GM12878 (cell line): Measurements from ENCODE around the gene PPP6R2. TPM values are rescaled to one million over a fixed set of nuclear protein-coding genes. Genes with fewer than 3 reads are reported as not detected.

ENCODE experiments used
- ATAC-seq: fragments of 200-7000 bp; cut with Tn5 transposase; 3 replicates; pipeline ENCODE4 v1.9.1; 2020; ENCODE audit warnings: mild to moderate bottlenecking, moderate library complexity
- BruUV-seq: library from RNA; stranded (reverse); fragments of 400-500 nt; replicated peaks from 2 replicates; lab custom pipeline; 2021; lab: Mats Ljungman, UMichigan
- CTCF ChIA-PET: fragments of 300-600 bp; sonication (Branson Sonifier 250); formaldehyde crosslinking; extraction: SDS; loops from one replicate; lab custom pipeline; 2021; ENCODE audit warnings: inconsistent platforms; lab: Yijun Ruan, JAX
- POLR2A ChIA-PET: fragments of 350-600 bp; formaldehyde crosslinking; extraction: SDS; loops from one replicate; lab custom pipeline; 2021; ENCODE audit warnings: inconsistent platforms; lab: Charles Lee
- RAD21 ChIA-PET: fragments of 300-600 bp; sonication (Branson Sonifier 250); formaldehyde crosslinking; loops from one replicate; lab custom pipeline; 2023; ENCODE audit warnings: antibody characterized with exemption; ENCODE audit not compliant: unreplicated experiment; lab: Charles Lee
- SMC1A ChIA-PET: fragments of 300-600 bp; sonication (Branson Sonifier 250); formaldehyde crosslinking; loops from one replicate; lab custom pipeline; 2023; ENCODE audit not compliant: unreplicated experiment, uncharacterized antibody; lab: Charles Lee
- DNase-seq: peaks from one replicate; pipeline ENCODE4 v3.0.0-alpha.2; 2011; ENCODE audit warnings: low read depth, low spot score
- FAIRE-seq: peaks from 3 replicates; lab custom pipeline; 2011; peaks lifted over from hg19 to GRCh38; lab: Jason Lieb, UNC
- H2AFZ ChIP-seq: 2 replicates; pipeline ENCODE4 v1.6.0; 2011; ENCODE audit warnings: low read depth, low read length, control low read depth; ENCODE audit not compliant: control insufficient read depth
- H3K27ac ChIP-seq: 2 replicates; pipeline ENCODE4 v1.5.1; 2011; ENCODE audit warnings: control low read depth; ENCODE audit not compliant: control insufficient read depth, insufficient read depth
- H3K27me3 ChIP-seq, 2 experiments: replicated peaks in 1 of 2; 2 replicates each; pipeline versions ENCODE4 v1.6.0 to v1.6.1; 2011; ENCODE audit warnings: low read length in 1 of 2; ENCODE audit not compliant: control insufficient read depth in 2 of 2, insufficient read depth in 2 of 2
- H3K36me3 ChIP-seq, 2 experiments: 2 replicates each; pipeline ENCODE4 v1.5.1; 2011; ENCODE audit warnings: low read length in 1 of 2; ENCODE audit not compliant: control insufficient read depth in 2 of 2, insufficient read depth in 2 of 2
- H3K4me1 ChIP-seq: 2 replicates; pipeline ENCODE4 v1.6.1; 2011; ENCODE audit warnings: mild to moderate bottlenecking, low read length, moderate library complexity, mixed read lengths; ENCODE audit not compliant: control insufficient read depth, insufficient read depth
- H3K4me2 ChIP-seq: 2 replicates; pipeline ENCODE4 v1.6.0; 2011; ENCODE audit warnings: control low read depth; ENCODE audit not compliant: control insufficient read depth, insufficient read depth
- H3K4me3 ChIP-seq: fragments of 200-600 bp; sonication (generic); 2 replicates; pipeline ENCODE4 v1.5.1; 2016
- H3K79me2 ChIP-seq: 2 replicates; pipeline ENCODE4 v1.6.0; 2011; ENCODE audit warnings: low read length; ENCODE audit not compliant: control insufficient read depth, insufficient read depth
- H3K9ac ChIP-seq: 2 replicates; pipeline ENCODE4 v1.8.0; 2011; ENCODE audit warnings: low read length, control low read depth, mixed read lengths; ENCODE audit not compliant: control insufficient read depth, insufficient read depth
- H3K9me3 ChIP-seq: replicated peaks from 3 replicates; pipeline ENCODE4 v1.5.1; 2011; ENCODE audit warnings: mild to moderate bottlenecking, low read length; ENCODE audit not compliant: control insufficient read depth, insufficient read depth
- H4K20me1 ChIP-seq: 2 replicates; pipeline ENCODE4 v1.6.0; 2011; ENCODE audit not compliant: control insufficient read depth, insufficient read depth
- BACH1 ChIP-seq: fragments of 450-650 bp; IDR thresholded peaks from 2 replicates; pipeline ENCODE4 v1.6.1; 2017; ENCODE audit warnings: mild to moderate bottlenecking, borderline replicate concordance
- BHLHE40 ChIP-seq, 2 experiments: fragments of 450-650 bp in 1 of 2; IDR thresholded peaks; 2 replicates each; pipeline ENCODE4 v1.6.1; 2011 to 2017; ENCODE audit warnings: low read depth in 2 of 2, borderline replicate concordance in 1 of 2, improper control_type of control experiment in 1 of 2, low read length in 1 of 2, mild to moderate bottlenecking in 1 of 2
- HCFC1 ChIP-seq: fragments of 150-350 bp; IDR thresholded peaks from 2 replicates; pipeline ENCODE4 v1.6.1; 2014; ENCODE audit warnings: low read length
- KLF5 ChIP-seq: fragments of 450-650 bp; IDR thresholded peaks from 2 replicates; pipeline ENCODE4 v1.6.1; 2014; ENCODE audit warnings: mild to moderate bottlenecking; ENCODE audit not compliant: partially characterized antibody
- NR2F1 ChIP-seq: fragments of 450-650 bp; conservative IDR thresholded peaks from 2 replicates; pipeline ENCODE4 v1.6.1; 2017; ENCODE audit warnings: mild to moderate bottlenecking
- NRF1 ChIP-seq: conservative IDR thresholded peaks from 2 replicates; pipeline ENCODE4 v1.6.1; 2011; ENCODE audit warnings: mild to moderate bottlenecking, low read depth, low read length, improper control_type of control experiment
- RCOR1 ChIP-seq: conservative IDR thresholded peaks from 2 replicates; pipeline ENCODE4 v1.6.1; 2012; ENCODE audit warnings: low read depth, low read length, improper control_type of control experiment
- SMARCA5 ChIP-seq: fragments of 450-650 bp; IDR thresholded peaks from 2 replicates; pipeline ENCODE4 v1.6.1; 2017; ENCODE audit warnings: mild to moderate bottlenecking
- SP1 ChIP-seq: IDR thresholded peaks from one replicate; pipeline ENCODE4 v1.6.1; 2011; ENCODE audit warnings: low read depth, low read length
- SPI1 ChIP-seq: IDR thresholded peaks from 2 replicates; pipeline ENCODE4 v1.6.1; 2011; ENCODE audit warnings: low read depth, mild to moderate bottlenecking, low read length, moderate library complexity, borderline replicate concordance; ENCODE audit not compliant: insufficient read depth
- TCF3 ChIP-seq: IDR thresholded peaks from 2 replicates; pipeline ENCODE4 v1.6.1; 2012; ENCODE audit warnings: low read depth, mild to moderate bottlenecking, low read length, borderline replicate concordance; ENCODE audit not compliant: insufficient read depth
- YBX1 ChIP-seq: fragments of 450-650 bp; IDR thresholded peaks from 2 replicates; pipeline ENCODE4 v1.6.1; 2016; ENCODE audit warnings: antibody characterized with exemption
- YY1 ChIP-seq: IDR thresholded peaks from 2 replicates; pipeline ENCODE4 v1.6.1; 2011; ENCODE audit warnings: low read depth, mild to moderate bottlenecking, low read length
- WGBS: methylation state at CpG from one replicate; pipeline ENCODE4 v1.1.6; 2016; ENCODE audit warnings: low lambda C conversion rate; ENCODE audit not compliant: insufficient replicate concordance, insufficient coverage; ENCODE audit errors: missing lambda C conversion rate; 5-methylcytosine and 5-hydroxymethylcytosine counted together
- in situ Hi-C: fragments of 300-500 bp; cut with MboI; formaldehyde crosslinking; loops from 9 replicates; pipeline ENCODE4 v1.14.3; 2018; ENCODE audit warnings: mixed read lengths
- intact Hi-C: fragments of 100-400 bp; cut with micrococcal nuclease; formaldehyde crosslinking; loops from one replicate; pipeline ENCODE4 v1.14.2; 2022; ENCODE audit not compliant: unreplicated experiment
- polyA plus RNA-seq, 11 experiments: library from polyadenylated mRNA; depleted of rRNA in 4 of 11; unstranded in 6 of 11; stranded (reverse) in 5 of 11; fragments of >200 nt; fragmentation: Nextera tagmentation in 4 of 11; fragmentation: Illumina TruSeq in 1 of 11; extraction: Ambion mirVana in 4 of 11; extraction: Trizol in 1 of 11; gene quantifications; 1 replicate in 1 of 11; 2 replicates in 10 of 11; pipeline versions ENCODE4 v1.2.1 to v1.2.3, GENCODE V29; 2011 to 2016; ENCODE audit warnings: inconsistent platforms in 2 of 11, missing spikeins in 2 of 11, low read depth in 1 of 11
- total RNA-seq, 4 experiments: library from RNA; depleted of rRNA in 3 of 4; stranded (reverse); fragments of >200 nt in 3 of 4; fragmentation: Illumina TruSeq in 1 of 4; extraction: Trizol in 1 of 4; gene quantifications; 2 replicates each; pipeline versions ENCODE4 v1.2.1 to v1.2.3, GENCODE V29; 2013 to 2021
- TF ChIP-seq, protein P1 (sequence below): fragments of 450-650 bp; conservative IDR thresholded peaks from 2 replicates; pipeline ENCODE4 v1.6.1; 2017; ENCODE audit warnings: mild to moderate bottlenecking, moderate library complexity
- TF ChIP-seq, protein P2 (sequence below): fragments of 150-350 bp; IDR thresholded peaks from 2 replicates; pipeline ENCODE4 v1.6.1; 2014; ENCODE audit warnings: mild to moderate bottlenecking, low read depth, low read length
- TF ChIP-seq, protein P3 (sequence below): fragments of 450-650 bp; IDR thresholded peaks from 2 replicates; pipeline ENCODE4 v1.6.1; 2017; ENCODE audit warnings: antibody characterized with exemption, mild to moderate bottlenecking, moderate library complexity

PPP6R2 gene
- total and polyA plus RNA-seq, 10 of the 15 experiments (the other 5 are each of a cell fraction or from before 2014, with no cell fraction given), result 0.29 to 52.6 (median 25.4) TPM

DNA sequence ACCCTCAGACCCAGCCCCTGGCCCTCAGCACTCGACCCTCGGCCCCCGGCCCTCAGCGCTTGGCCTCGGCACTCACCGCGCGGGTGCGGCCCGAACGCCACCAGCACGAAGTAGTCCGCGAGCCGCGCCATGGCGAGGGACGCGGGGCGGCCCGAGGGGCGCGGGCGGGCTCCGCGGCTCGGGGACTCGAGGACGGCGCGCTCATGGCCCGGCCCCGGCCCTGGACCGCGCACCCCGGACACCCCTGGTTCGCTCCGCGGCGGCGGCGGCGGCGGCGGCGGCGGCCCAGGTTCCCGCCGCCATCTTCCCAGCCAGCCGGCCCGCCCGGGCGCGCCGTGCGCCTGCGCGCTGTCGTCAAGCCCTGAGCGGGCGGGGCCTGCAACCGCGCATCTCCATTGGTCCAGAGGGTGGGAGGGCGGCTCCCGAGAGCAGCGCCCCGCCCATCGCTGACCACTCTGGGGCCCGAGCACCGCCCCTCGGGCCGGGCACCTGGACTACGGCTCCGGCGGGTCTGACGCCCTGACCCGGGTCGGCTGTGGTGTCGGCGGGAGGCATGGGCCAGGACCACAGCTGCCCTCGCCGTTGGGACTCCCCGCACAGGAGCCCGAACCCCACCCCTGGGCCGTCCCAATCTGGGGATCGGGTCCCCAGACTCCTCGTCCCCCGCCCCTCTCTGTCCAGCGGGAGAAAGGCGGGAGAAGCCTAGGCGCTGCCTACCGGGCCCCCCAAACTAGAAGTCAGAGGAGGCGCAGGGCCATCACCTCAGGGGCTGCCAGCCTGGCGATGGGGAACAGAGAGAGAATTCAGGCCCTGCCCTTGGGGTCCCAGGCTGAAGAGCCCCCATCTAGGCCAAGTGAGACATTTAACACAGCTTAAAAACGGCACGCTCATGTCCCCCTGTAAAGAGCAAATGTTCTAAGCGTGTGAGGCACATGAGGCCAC, 131.9 kb downstream of the PPP6R2 start, which contains the start of gene SBF1:
Gene SBF1, minus strand, starts transcription at position 326 of the 942 bp plus-strand sequence. Its CDS starts 195 bp downstream, at position 131.
- no peaks in the 10 kb centered on the region for H3K9me3 ChIP-seq
- peaks cover 43% of the 10 kb centered on the region for H3K79me2 ChIP-seq
- H3K9ac ChIP-seq, result peak within 1 kb of the TSS; percentile 66
- peak; percentile 81 for ATAC-seq
- peak within 1 kb of the TSS; percentile 99 for H3K4me2 ChIP-seq
- BruUV-seq, result no TSS peak
- H3K27me3 ChIP-seq, result no peaks in the 10 kb centered on the region
- POLR2A ChIA-PET, result no interaction called here
- CTCF ChIA-PET, result interaction anchor here (2.0 kb wide), 1 partner anchor 34 kb away, joined by 9 read pairs; the partner anchor contains the start of genes LMF2 and NCAPH2
- in situ Hi-C loops (no loop called here), intact Hi-C loops (loop anchor here (1.0 to 10.0 kb wide), 2 partner anchors 32 to 230 kb away; partner anchors contain the start of genes LMF2 and TUBGCP6)
- peak; percentile 83 for FAIRE-seq
- peak within 1 kb of the TSS; percentile 48; the same call in 1 of the 2 replicates for H3K27ac ChIP-seq
- peak within 1 kb of the TSS; percentile 92 for H2AFZ ChIP-seq
- H4K20me1 ChIP-seq, result no peaks in the 10 kb centered on the region
- WGBS, result 2% methylated on average over 51 of the region's 97 CpGs
- RAD21 ChIA-PET, result no interaction called here
- H3K4me1 ChIP-seq, result peaks cover 43% of the 10 kb centered on the region
- DNase-seq, result peak; percentile 43
- 0 out of 4 replicates have a peak, but pooled peaks cover 0 to 4% of the 10 kb centered on the region in 2 experiments for H3K36me3 ChIP-seq
- H3K4me3 ChIP-seq, result peak within 1 kb of the TSS; percentile 96
- SMC1A ChIA-PET, result no interaction called here
- TF ChIP-seq SP1 (peak; percentile 78), SPI1 (no peak), BHLHE40 (IDR thresholded peaks at IDR 0.05; ENCODE audit: borderline replicate concordance in 1 of 2, low read depth in 2 of 2, low read length in 1 of 2) (0 out of 4 replicates have a peak, but pooled peaks of 1 of the 2 experiments have one; percentile 25), YBX1 (no peak), KLF5 (peak; percentile 35), TCF3 (0 out of 2 replicates have a peak, but pooled peaks have one; percentile 48), RCOR1 (no peak), BACH1 (peak; percentile 24; the same call in 1 of the 2 replicates), SMARCA5 (peak; percentile 32; the same call in 1 of the 2 replicates), HCFC1 (0 out of 2 replicates have a peak, but pooled peaks have one; percentile 15), NRF1 (peak; percentile 67), NR2F1 (peak; percentile 32; the same call in 1 of the 2 replicates), YY1 (peak; percentile 93)
- TF ChIP-seq, protein P1, sequence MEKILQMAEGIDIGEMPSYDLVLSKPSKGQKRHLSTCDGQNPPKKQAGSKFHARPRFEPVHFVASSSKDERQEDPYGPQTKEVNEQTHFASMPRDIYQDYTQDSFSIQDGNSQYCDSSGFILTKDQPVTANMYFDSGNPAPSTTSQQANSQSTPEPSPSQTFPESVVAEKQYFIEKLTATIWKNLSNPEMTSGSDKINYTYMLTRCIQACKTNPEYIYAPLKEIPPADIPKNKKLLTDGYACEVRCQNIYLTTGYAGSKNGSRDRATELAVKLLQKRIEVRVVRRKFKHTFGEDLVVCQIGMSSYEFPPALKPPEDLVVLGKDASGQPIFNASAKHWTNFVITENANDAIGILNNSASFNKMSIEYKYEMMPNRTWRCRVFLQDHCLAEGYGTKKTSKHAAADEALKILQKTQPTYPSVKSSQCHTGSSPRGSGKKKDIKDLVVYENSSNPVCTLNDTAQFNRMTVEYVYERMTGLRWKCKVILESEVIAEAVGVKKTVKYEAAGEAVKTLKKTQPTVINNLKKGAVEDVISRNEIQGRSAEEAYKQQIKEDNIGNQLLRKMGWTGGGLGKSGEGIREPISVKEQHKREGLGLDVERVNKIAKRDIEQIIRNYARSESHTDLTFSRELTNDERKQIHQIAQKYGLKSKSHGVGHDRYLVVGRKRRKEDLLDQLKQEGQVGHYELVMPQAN, result peak; percentile 58
- TF ChIP-seq, protein P2, sequence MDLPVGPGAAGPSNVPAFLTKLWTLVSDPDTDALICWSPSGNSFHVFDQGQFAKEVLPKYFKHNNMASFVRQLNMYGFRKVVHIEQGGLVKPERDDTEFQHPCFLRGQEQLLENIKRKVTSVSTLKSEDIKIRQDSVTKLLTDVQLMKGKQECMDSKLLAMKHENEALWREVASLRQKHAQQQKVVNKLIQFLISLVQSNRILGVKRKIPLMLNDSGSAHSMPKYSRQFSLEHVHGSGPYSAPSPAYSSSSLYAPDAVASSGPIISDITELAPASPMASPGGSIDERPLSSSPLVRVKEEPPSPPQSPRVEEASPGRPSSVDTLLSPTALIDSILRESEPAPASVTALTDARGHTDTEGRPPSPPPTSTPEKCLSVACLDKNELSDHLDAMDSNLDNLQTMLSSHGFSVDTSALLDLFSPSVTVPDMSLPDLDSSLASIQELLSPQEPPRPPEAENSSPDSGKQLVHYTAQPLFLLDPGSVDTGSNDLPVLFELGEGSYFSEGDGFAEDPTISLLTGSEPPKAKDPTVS, result no peak
- TF ChIP-seq, protein P3, sequence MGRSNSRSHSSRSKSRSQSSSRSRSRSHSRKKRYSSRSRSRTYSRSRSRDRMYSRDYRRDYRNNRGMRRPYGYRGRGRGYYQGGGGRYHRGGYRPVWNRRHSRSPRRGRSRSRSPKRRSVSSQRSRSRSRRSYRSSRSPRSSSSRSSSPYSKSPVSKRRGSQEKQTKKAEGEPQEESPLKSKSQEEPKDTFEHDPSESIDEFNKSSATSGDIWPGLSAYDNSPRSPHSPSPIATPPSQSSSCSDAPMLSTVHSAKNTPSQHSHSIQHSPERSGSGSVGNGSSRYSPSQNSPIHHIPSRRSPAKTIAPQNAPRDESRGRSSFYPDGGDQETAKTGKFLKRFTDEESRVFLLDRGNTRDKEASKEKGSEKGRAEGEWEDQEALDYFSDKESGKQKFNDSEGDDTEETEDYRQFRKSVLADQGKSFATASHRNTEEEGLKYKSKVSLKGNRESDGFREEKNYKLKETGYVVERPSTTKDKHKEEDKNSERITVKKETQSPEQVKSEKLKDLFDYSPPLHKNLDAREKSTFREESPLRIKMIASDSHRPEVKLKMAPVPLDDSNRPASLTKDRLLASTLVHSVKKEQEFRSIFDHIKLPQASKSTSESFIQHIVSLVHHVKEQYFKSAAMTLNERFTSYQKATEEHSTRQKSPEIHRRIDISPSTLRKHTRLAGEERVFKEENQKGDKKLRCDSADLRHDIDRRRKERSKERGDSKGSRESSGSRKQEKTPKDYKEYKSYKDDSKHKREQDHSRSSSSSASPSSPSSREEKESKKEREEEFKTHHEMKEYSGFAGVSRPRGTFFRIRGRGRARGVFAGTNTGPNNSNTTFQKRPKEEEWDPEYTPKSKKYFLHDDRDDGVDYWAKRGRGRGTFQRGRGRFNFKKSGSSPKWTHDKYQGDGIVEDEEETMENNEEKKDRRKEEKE, result no peak
